ENCODE results near the gene TTC39C. TPM values are rescaled to one million over a fixed set of nuclear protein-coding genes. Genes with fewer than 3 reads are reported as not detected.
A peak's percentile ranks its signal among the peaks of the same experiment; 100 is the strongest.

The TTC39C gene
- total RNA-seq, 1 donor from 2014 or later, result 68.4 TPM

GRCh38 chr18:24126155-24126961, 111.8 kb downstream of the TTC39C start:
- DNase-seq, result no peak
- Mint-ChIP-seq H3K4me1 (no peaks in the 10 kb centered on the region), H3K36me3 (ENCODE audit: low read depth) (peaks cover 77% of the 10 kb centered on the region), H3K9me3 (no peaks in the 10 kb centered on the region), H3K27ac (no peak overlapping the region), H3K4me3 (no peak overlapping the region), H3K27me3 (no peaks in the 10 kb centered on the region)
- no peak for ATAC-seq (ENCODE audit: low read depth)
- CTCF ChIA-PET, result no interaction called here
- POLR2A ChIA-PET, result no interaction called here
- TF ChIP-seq, protein P1, sequence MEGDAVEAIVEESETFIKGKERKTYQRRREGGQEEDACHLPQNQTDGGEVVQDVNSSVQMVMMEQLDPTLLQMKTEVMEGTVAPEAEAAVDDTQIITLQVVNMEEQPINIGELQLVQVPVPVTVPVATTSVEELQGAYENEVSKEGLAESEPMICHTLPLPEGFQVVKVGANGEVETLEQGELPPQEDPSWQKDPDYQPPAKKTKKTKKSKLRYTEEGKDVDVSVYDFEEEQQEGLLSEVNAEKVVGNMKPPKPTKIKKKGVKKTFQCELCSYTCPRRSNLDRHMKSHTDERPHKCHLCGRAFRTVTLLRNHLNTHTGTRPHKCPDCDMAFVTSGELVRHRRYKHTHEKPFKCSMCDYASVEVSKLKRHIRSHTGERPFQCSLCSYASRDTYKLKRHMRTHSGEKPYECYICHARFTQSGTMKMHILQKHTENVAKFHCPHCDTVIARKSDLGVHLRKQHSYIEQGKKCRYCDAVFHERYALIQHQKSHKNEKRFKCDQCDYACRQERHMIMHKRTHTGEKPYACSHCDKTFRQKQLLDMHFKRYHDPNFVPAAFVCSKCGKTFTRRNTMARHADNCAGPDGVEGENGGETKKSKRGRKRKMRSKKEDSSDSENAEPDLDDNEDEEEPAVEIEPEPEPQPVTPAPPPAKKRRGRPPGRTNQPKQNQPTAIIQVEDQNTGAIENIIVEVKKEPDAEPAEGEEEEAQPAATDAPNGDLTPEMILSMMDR (IDR thresholded peaks at IDR 0.05), result no peak
- intact Hi-C loops (cut with micrococcal nuclease), result no loop called here

DNA sequence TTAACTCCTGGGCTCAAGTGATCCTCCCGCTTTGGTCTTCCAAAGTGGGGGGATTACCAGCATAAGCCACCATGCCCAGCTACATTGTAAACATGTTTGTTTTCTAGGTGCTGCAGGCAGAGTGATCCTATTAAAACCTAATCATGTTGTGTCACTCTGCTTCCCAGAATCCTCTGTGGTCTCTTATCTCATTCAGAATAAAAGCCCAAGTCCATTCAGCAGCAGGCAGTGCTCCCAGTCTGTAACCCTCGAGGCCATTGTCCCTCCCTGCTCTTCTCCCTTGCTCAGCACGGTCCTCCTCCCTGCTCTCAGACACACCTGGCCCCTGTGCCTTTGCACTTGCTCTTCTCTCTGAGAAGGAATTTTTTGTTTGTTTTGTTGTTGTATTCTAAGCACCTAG, 113.2 kb downstream of the TTC39C start:
- ATAC-seq (ENCODE audit: low read depth) (no peak), DNase-seq (no peak)
- ChIA-PET POLR2A (no interaction called here), CTCF (no interaction called here)
- Mint-ChIP-seq H3K36me3 (ENCODE audit: low read depth) (peaks cover 77% of the 10 kb centered on the region), H3K9me3 (no peaks in the 10 kb centered on the region), H3K4me1 (no peaks in the 10 kb centered on the region), H3K27me3 (no peaks in the 10 kb centered on the region), H3K4me3 (no peak overlapping the region), H3K27ac (no peak overlapping the region)
- TF ChIP-seq, protein P1 (IDR thresholded peaks at IDR 0.05), result no peak
- intact Hi-C loops (cut with micrococcal nuclease), result no loop called here

- CTCF ChIA-PET, result no interaction called here
Measured at GRCh38 chr18:24128700-24129099, 114.1 kb downstream of the TTC39C start.

GRCh38 chr18:24130494-24130893, 115.9 kb downstream of the TTC39C start:
- no peaks in the 10 kb centered on the region for H3K27me3 Mint-ChIP-seq
- H3K9me3 Mint-ChIP-seq, result no peaks in the 10 kb centered on the region
- CTCF ChIA-PET, result no interaction called here
- intact Hi-C loops (cut with micrococcal nuclease), result no loop called here
- H3K27ac Mint-ChIP-seq, result no peak overlapping the region
- no peak overlapping the region for H3K4me3 Mint-ChIP-seq
- H3K36me3 Mint-ChIP-seq (ENCODE audit: low read depth), result peaks cover 69% of the 10 kb centered on the region
- TF ChIP-seq, protein P1 (IDR thresholded peaks at IDR 0.05), result no peak
- ATAC-seq (ENCODE audit: low read depth) (no peak), DNase-seq (no peak)
- H3K4me1 Mint-ChIP-seq, result no peaks in the 10 kb centered on the region
- POLR2A ChIA-PET, result no interaction called here

More at GRCh38 chr18:24128700-24129099, 114.1 kb downstream of the TTC39C start:
- no peak for ATAC-seq (ENCODE audit: low read depth)
- Mint-ChIP-seq H3K36me3 (ENCODE audit: low read depth) (peaks cover 79% of the 10 kb centered on the region), H3K27ac (no peak overlapping the region), H3K9me3 (no peaks in the 10 kb centered on the region), H3K4me3 (no peak overlapping the region), H3K4me1 (no peaks in the 10 kb centered on the region), H3K27me3 (no peaks in the 10 kb centered on the region)
- intact Hi-C loops (cut with micrococcal nuclease), result no loop called here
- TF ChIP-seq, protein P1 (IDR thresholded peaks at IDR 0.05), result no peak
- POLR2A ChIA-PET, result no interaction called here
- DNase-seq, result no peak

- H3K36me3 Mint-ChIP-seq (ENCODE audit: low read depth), result peaks cover 26% of the 10 kb centered on the region
- H3K27ac Mint-ChIP-seq, result no peak overlapping the region
- DNase-seq (no peak), ATAC-seq (ENCODE audit: low read depth) (no peak)
- peaks cover 6% of the 10 kb centered on the region for H3K27me3 Mint-ChIP-seq
- peak overlapping the region; percentile 13 for H3K4me3 Mint-ChIP-seq
- intact Hi-C loops (cut with micrococcal nuclease), result no loop called here
- ChIA-PET CTCF (no interaction called here), POLR2A (no interaction called here)
- TF ChIP-seq, protein P1 (IDR thresholded peaks at IDR 0.05), result no peak
- H3K4me1 Mint-ChIP-seq, result peaks cover 16% of the 10 kb centered on the region
- peaks cover 2% of the 10 kb centered on the region for H3K9me3 Mint-ChIP-seq
Measured at GRCh38 chr18:24136967-24137373, 122.4 kb downstream of the TTC39C start.
